K562 (cell line): ENCODE measurements around the gene CACNA2D3. TPM values are rescaled to one million over a fixed set of nuclear protein-coding genes. Genes with fewer than 3 reads are reported as not detected.

Experiments
- ATAC-seq: fragments of 200-7000 bp; cut with Tn5 transposase; 3 replicates; pipeline ENCODE4 v1.9.1; 2020; ENCODE audit warnings: moderate library complexity
- BruUV-seq: library from RNA; stranded (reverse); fragments of 400-500 nt; replicated peaks from 2 replicates; lab custom pipeline; 2021; lab: Mats Ljungman, UMichigan
- CTCF ChIA-PET: fragments of 300-600 bp; formaldehyde crosslinking; extraction: SDS; loops from one replicate; lab custom pipeline; 2021; ENCODE audit warnings: low intra/inter-chr PET ratio; lab: Yijun Ruan, JAX
- POLR2A ChIA-PET: fragments of 300-600, 350-650 bp; sonication (Branson Sonifier 250); formaldehyde crosslinking; extraction: SDS; loops from one replicate; lab custom pipeline; 2021; ENCODE audit warnings: antibody characterized with exemption, inconsistent platforms; lab: Yijun Ruan, JAX
- DNase-seq, 4 experiments: peaks; one replicate each; pipeline versions ENCODE4 v3.0.0 to v3.0.0-alpha.2; 2011 to 2018; ENCODE audit warnings: low spot score in 3 of 4, mixed read lengths in 3 of 4; ENCODE audit errors: extremely low read depth in 1 of 4
- FAIRE-seq: peaks from 2 replicates; lab custom pipeline; 2011; peaks lifted over from hg19 to GRCh38; lab: Jason Lieb, UNC
- H2AFZ ChIP-seq: 2 replicates; pipeline ENCODE4 v1.6.0; 2011; ENCODE audit warnings: low read depth, low read length, control low read depth, inconsistent platforms
- H3K27ac ChIP-seq: fragments of 200-600 bp; 3 replicates; pipeline ENCODE4 v1.8.0; 2011; ENCODE audit warnings: low read depth, mild to moderate bottlenecking, control low read depth, inconsistent platforms, low read length, moderate library complexity, mixed read lengths; ENCODE audit errors: extremely low read depth
- H3K27me3 ChIP-seq, 2 experiments: fragments of 300-600 bp in 1 of 2; 2 replicates in 1 of 2; 3 replicates in 1 of 2; pipeline versions ENCODE4 v1.6.0 to v1.8.0; 2011; ENCODE audit warnings: inconsistent platforms in 2 of 2, low read length in 2 of 2, mild to moderate bottlenecking in 1 of 2, mixed read lengths in 1 of 2, moderate library complexity in 1 of 2; ENCODE audit not compliant: control insufficient read depth in 2 of 2, insufficient read depth in 2 of 2
- H3K36me3 ChIP-seq: fragments of 300-600 bp; 3 replicates; pipeline ENCODE4 v1.8.0; 2011; ENCODE audit warnings: mild to moderate bottlenecking, low read length, inconsistent platforms; ENCODE audit not compliant: control insufficient read depth, insufficient read depth
- H3K4me1 ChIP-seq, 2 experiments: fragments of 200-600 bp in 1 of 2; replicated peaks in 1 of 2; 2 replicates in 1 of 2; 3 replicates in 1 of 2; pipeline versions ENCODE4 v1.5.1 to v1.8.0; 2011; ENCODE audit warnings: inconsistent platforms in 2 of 2, low read length in 2 of 2, mild to moderate bottlenecking in 1 of 2, mixed read lengths in 1 of 2, moderate library complexity in 1 of 2; ENCODE audit not compliant: control insufficient read depth in 2 of 2, insufficient read depth in 2 of 2
- H3K4me2 ChIP-seq: 2 replicates; pipeline ENCODE4 v1.6.1; 2011; ENCODE audit warnings: low read length, control low read depth, inconsistent platforms, mixed read lengths; ENCODE audit not compliant: insufficient read depth
- H3K4me3 ChIP-seq: fragments of 200-600 bp; sonication (generic), shearing (Covaris generic); 2 replicates; pipeline ENCODE4 v1.5.1; 2016; ENCODE audit warnings: control low read depth, inconsistent platforms
- H3K79me2 ChIP-seq: fragments of 200-600 bp; 3 replicates; pipeline ENCODE4 v1.8.0; 2011; ENCODE audit warnings: low read length, inconsistent platforms; ENCODE audit not compliant: control insufficient read depth, insufficient read depth
- H3K9ac ChIP-seq, 2 experiments: 2 replicates each; pipeline versions ENCODE4 v1.6.0 to v1.6.1; 2011; ENCODE audit warnings: low read depth in 2 of 2, low read length in 2 of 2, control low read depth in 1 of 2, inconsistent platforms in 1 of 2, mild to moderate bottlenecking in 1 of 2, mixed read lengths in 1 of 2; ENCODE audit not compliant: insufficient read depth in 1 of 2
- H3K9me1 ChIP-seq: one replicate; pipeline ENCODE4 v1.6.0; 2011; ENCODE audit warnings: inconsistent platforms, mild to moderate bottlenecking, low read length, moderate library complexity; ENCODE audit not compliant: control insufficient read depth, insufficient read depth
- H3K9me3 ChIP-seq: replicated peaks from 2 replicates; pipeline ENCODE4 v1.5.1; 2011; ENCODE audit warnings: low read depth, low read length, inconsistent platforms; ENCODE audit not compliant: control insufficient read depth, insufficient read depth
- H4K20me1 ChIP-seq: replicated peaks from 2 replicates; pipeline ENCODE4 v1.6.1; 2011; ENCODE audit warnings: low read length, inconsistent platforms, mixed read lengths; ENCODE audit not compliant: control insufficient read depth, insufficient read depth
- KDM1A ChIP-seq, 2 experiments: fragments of 450-650 bp; IDR thresholded peaks; 2 replicates each; pipeline ENCODE4 v1.6.1; 2016; ENCODE audit warnings: mild to moderate bottlenecking in 2 of 2
- NFXL1 ChIP-seq: fragments of 450-650 bp; formaldehyde crosslinking; IDR thresholded peaks from 2 replicates; pipeline ENCODE4 v1.4.0; 2021; ENCODE audit warnings: mild to moderate bottlenecking
- RBM34 ChIP-seq: fragments of 200-400 bp; formaldehyde crosslinking; IDR thresholded peaks from 2 replicates; pipeline ENCODE4 v1.6.1; 2018; ENCODE audit warnings: low read length, borderline replicate concordance; ENCODE audit not compliant: insufficient read depth
- SREBF2 ChIP-seq: sonication (generic); formaldehyde crosslinking; IDR thresholded peaks from 2 replicates; pipeline ENCODE4 v1.4.0; 2020; ENCODE audit warnings: mild to moderate bottlenecking, missing genetic modification reagents
- TBP ChIP-seq: optimal IDR thresholded peaks from 2 replicates; pipeline ENCODE3; 2011; ENCODE audit warnings: low read depth, low read length, improper control_type of control experiment
- TEAD4 ChIP-seq, 2 experiments: sonication (generic) in 1 of 2; formaldehyde crosslinking in 1 of 2; IDR thresholded peaks; 2 replicates each; pipeline versions ENCODE4 v1.6.1 to v1.8.0; 2012 to 2022; ENCODE audit warnings: borderline replicate concordance in 1 of 2, inconsistent platforms in 1 of 2, low read length in 1 of 2, mild to moderate bottlenecking in 1 of 2, missing genetic modification reagents in 1 of 2
- ZNF398 ChIP-seq: fragments of 250-450 bp; sonication (Bioruptor Pico); IDR thresholded peaks from 2 replicates; pipeline ENCODE4 v1.8.0; 2021; ENCODE audit warnings: moderate library complexity, mild to moderate bottlenecking, inconsistent platforms
- ZNF830 ChIP-seq: fragments of 250-450 bp; sonication (Bioruptor Pico); IDR thresholded peaks from 2 replicates; pipeline ENCODE4 v1.5.0; 2021; ENCODE audit warnings: mild to moderate bottlenecking
- WGBS: fragments of 100-300 bp; shearing (Covaris generic); methylation state at CpG from one replicate; pipeline ENCODE4 v1.1.6; 2016; ENCODE audit warnings: low coverage, mixed read lengths; ENCODE audit not compliant: insufficient coverage; ENCODE audit errors: missing lambda C conversion rate; 5-methylcytosine and 5-hydroxymethylcytosine counted together
- in situ Hi-C: fragments of 300-500 bp; cut with MboI; formaldehyde crosslinking; loops from 4 replicates; pipeline ENCODE4 v1.15.0; 2018; ENCODE audit warnings: inconsistent platforms, mixed read lengths
- intact Hi-C: fragments of 100-400 bp; cut with micrococcal nuclease; formaldehyde crosslinking; loops from 2 replicates; pipeline ENCODE4 v1.14.2; 2022
- polyA plus RNA-seq, 8 experiments: library from polyadenylated mRNA; depleted of rRNA in 4 of 8; stranded (reverse) in 5 of 8; unstranded in 3 of 8; fragments of >200 nt; fragmentation: Nextera tagmentation in 2 of 8; fragmentation: Illumina TruSeq in 1 of 8; extraction: Ambion mirVana in 2 of 8; extraction: Trizol in 1 of 8; gene quantifications; 2 replicates each; pipeline versions ENCODE4 v1.2.1 to v1.2.3, GENCODE V29; 2011 to 2014; ENCODE audit warnings: inconsistent platforms in 1 of 8, missing spikeins in 1 of 8
- total RNA-seq, 7 experiments: library from RNA; depleted of rRNA in 6 of 7; stranded (reverse); fragments of >200 nt in 6 of 7; fragmentation: Illumina TruSeq in 2 of 7; extraction: Trizol in 2 of 7; gene quantifications; 2 replicates each; pipeline versions ENCODE4 v1.2.1 to v1.2.3, GENCODE V29; 2011 to 2021; ENCODE audit warnings: low replicate concordance in 1 of 7

The CACNA2D3 gene
- total and polyA plus RNA-seq, 9 of the 15 experiments (the other 6 are each of a cell fraction or from before 2014, with no cell fraction given): 0.01 TPM; not detected in 8

- TF ChIP-seq TEAD4 (IDR thresholded peaks at IDR 0.05; ENCODE audit: low read length): no peak
- TF ChIP-seq TEAD4 (CRISPR knock-in tag; IDR thresholded peaks at IDR 0.05; ENCODE audit: borderline replicate concordance): no peak
- TF ChIP-seq RBM34: no peak
- no peak for TF ChIP-seq NFXL1 (CRISPR knock-in tag)
Measured at GRCh38 chr3:54514006-54514405, 391.7 kb downstream of the CACNA2D3 start (continued).

GRCh38 chr3:54514416-54514815 is 392.1 kb downstream of the CACNA2D3 start:
- no peak overlapping the region for H3K4me3 ChIP-seq
- intact Hi-C loops (no loop called here), in situ Hi-C loops (no loop called here)
- DNase-seq (no peak), FAIRE-seq (no peak), ATAC-seq (no peak)
- BruUV-seq: no TSS peak
- H3K36me3 ChIP-seq: no peaks in the 10 kb centered on the region
- no peaks in the 10 kb centered on the region for H3K4me1 ChIP-seq
- no peaks in the 10 kb centered on the region for H3K27me3 ChIP-seq
- H4K20me1 ChIP-seq: no peaks in the 10 kb centered on the region
- WGBS: 0% methylated on average over 5 of the region's 6 CpGs
- H2AFZ ChIP-seq: no peak overlapping the region
- H3K79me2 ChIP-seq: no peaks in the 10 kb centered on the region
- TF ChIP-seq TBP (no peak), KDM1A (IDR thresholded peaks at IDR 0.05) (no peak), ZNF398 (CRISPR knock-in tag) (no peak), ZNF830 (CRISPR knock-in tag) (no peak), SREBF2 (no peak)
- H3K4me2 ChIP-seq: no peak overlapping the region
- no peaks in the 10 kb centered on the region for H3K9me3 ChIP-seq
- POLR2A ChIA-PET: no interaction called here
- CTCF ChIA-PET: no interaction called here
- H3K9me1 ChIP-seq: no peaks in the 10 kb centered on the region
- no peak overlapping the region for H3K27ac ChIP-seq
- no peak overlapping the region for H3K9ac ChIP-seq
